Neural progenitor cell (in vitro differentiated cells): ENCODE data around the gene HSPA4.

ENCODE experiments used
- CTCF ChIP-seq: fragments of 200-600 bp; sonication (generic); IDR thresholded peaks from 2 replicates; pipeline ENCODE4 v1.5.1; 2017; ENCODE audit warnings: antibody characterized with exemption, mild to moderate bottlenecking
- EZH2 ChIP-seq: fragments of 200-600 bp; sonication (generic); IDR thresholded peaks from 2 replicates; pipeline ENCODE4 v1.6.1; 2017; ENCODE audit warnings: antibody characterized with exemption, mild to moderate bottlenecking, moderate library complexity

GRCh38 chr5:133117912-133118445 lies 66.2 kb downstream of the HSPA4 start:
- TF ChIP-seq CTCF (no peak), EZH2 (no peak)
